Endothelial cell of umbilical vein (primary cell): Measurements from ENCODE around the gene PAX5. TPM values are rescaled to one million over a fixed set of nuclear protein-coding genes. Genes with fewer than 3 reads are reported as not detected.

Experiments used
- BruUV-seq: library from RNA; stranded (reverse); fragments of 400-500 nt; replicated peaks from 2 replicates; lab custom pipeline; 2021; lab: Mats Ljungman, UMichigan
- CTCF ChIA-PET: fragments of 300-600, 350-600 bp; sonication (Branson Sonifier 250); formaldehyde crosslinking; loops from one replicate; lab custom pipeline; 2021; ENCODE audit warnings: antibody characterized with exemption, inconsistent platforms; lab: Charles Lee
- POLR2A ChIA-PET: fragments of 300-600, 350-600 bp; sonication (Branson Sonifier 250); formaldehyde crosslinking; loops from one replicate; lab custom pipeline; 2021; ENCODE audit warnings: antibody characterized with exemption, inconsistent platforms; lab: Charles Lee
- DNase-seq: peaks from one replicate; pipeline ENCODE4 v3.0.0-alpha.2; 2011; ENCODE audit warnings: low read depth, low spot score
- FAIRE-seq: peaks from 2 replicates; lab custom pipeline; 2011; peaks lifted over from hg19 to GRCh38; lab: Jason Lieb, UNC
- H2AFZ ChIP-seq: 2 replicates; pipeline ENCODE4 v1.6.0; 2012; ENCODE audit warnings: low read depth, low read length, control low read depth, inconsistent platforms
- H3K27ac ChIP-seq: 2 replicates; pipeline ENCODE4 v1.5.1; 2011; ENCODE audit warnings: low read depth, mild to moderate bottlenecking, control low read depth, low read length, moderate library complexity; ENCODE audit not compliant: insufficient read depth
- H3K27me3 ChIP-seq, 2 experiments: 2 replicates each; pipeline versions ENCODE4 v1.6.0 to v1.6.1; 2011; ENCODE audit warnings: low read length in 2 of 2, mixed read lengths in 1 of 2; ENCODE audit not compliant: control insufficient read depth in 2 of 2, insufficient read depth in 2 of 2
- H3K36me3 ChIP-seq, 2 experiments: 2 replicates in 1 of 2; 3 replicates in 1 of 2; pipeline ENCODE4 v1.5.1; 2011; ENCODE audit warnings: low read length in 2 of 2, mild to moderate bottlenecking in 1 of 2, moderate library complexity in 1 of 2; ENCODE audit not compliant: control insufficient read depth in 2 of 2, insufficient read depth in 2 of 2; ENCODE audit errors: extremely low read depth in 1 of 2
- H3K4me1 ChIP-seq: 3 replicates; pipeline ENCODE4 v1.5.1; 2011; ENCODE audit warnings: mild to moderate bottlenecking, low read length; ENCODE audit not compliant: control insufficient read depth, insufficient read depth; ENCODE audit errors: extremely low read depth
- H3K4me2 ChIP-seq: 2 replicates; pipeline ENCODE4 v1.6.1; 2011; ENCODE audit warnings: low read length, control low read depth, mixed read lengths; ENCODE audit not compliant: insufficient read depth
- H3K4me3 ChIP-seq, 3 experiments: fragments of 200-600 bp in 1 of 3; sonication (generic), shearing (Covaris generic) in 1 of 3; replicated peaks in 1 of 3; 2 replicates each; pipeline ENCODE4 v1.5.1; 2011 to 2016; ENCODE audit warnings: control low read depth in 3 of 3, low read length in 3 of 3, mild to moderate bottlenecking in 2 of 3, inconsistent platforms in 1 of 3, low read depth in 1 of 3, moderate library complexity in 1 of 3; ENCODE audit not compliant: insufficient read depth in 1 of 3
- H3K79me2 ChIP-seq: 2 replicates; pipeline ENCODE4 v1.6.0; 2012; ENCODE audit warnings: low read length, inconsistent platforms; ENCODE audit not compliant: control insufficient read depth, insufficient read depth
- H3K9ac ChIP-seq: replicated peaks from 2 replicates; pipeline ENCODE3; 2011; ENCODE audit warnings: low read length, control low read depth; ENCODE audit not compliant: insufficient read depth; ENCODE audit errors: extremely low read depth
- H3K9me1 ChIP-seq: replicated peaks from 3 replicates; pipeline ENCODE4 v1.6.0; 2011; ENCODE audit warnings: mild to moderate bottlenecking, low read length; ENCODE audit not compliant: control insufficient read depth, insufficient read depth; ENCODE audit errors: extremely low read depth
- H3K9me3 ChIP-seq: replicated peaks from 2 replicates; pipeline ENCODE4 v1.5.1; 2012; ENCODE audit warnings: low read length, inconsistent platforms; ENCODE audit not compliant: control insufficient read depth, insufficient read depth
- H4K20me1 ChIP-seq: replicated peaks from 2 replicates; pipeline ENCODE3; 2011; ENCODE audit warnings: mild to moderate bottlenecking, low read length; ENCODE audit not compliant: control insufficient read depth, insufficient read depth; ENCODE audit errors: extremely low read depth
- FOS ChIP-seq: IDR thresholded peaks from 2 replicates; pipeline ENCODE4 v1.6.1; 2011; ENCODE audit warnings: mild to moderate bottlenecking, low read length, moderate library complexity, borderline replicate concordance; ENCODE audit not compliant: insufficient read depth
- GATA2 ChIP-seq: IDR thresholded peaks from 2 replicates; pipeline ENCODE4 v1.7.0; 2011; ENCODE audit warnings: low read depth, mild to moderate bottlenecking, moderate library complexity, mixed read lengths, low read length; ENCODE audit not compliant: insufficient read length, insufficient read depth
- MYC ChIP-seq: IDR thresholded peaks from one replicate; pipeline ENCODE4 v1.6.1; 2011; ENCODE audit warnings: mild to moderate bottlenecking, low read depth, low read length
- POLR2AphosphoS5 ChIP-seq: IDR thresholded peaks from 2 replicates; pipeline ENCODE4 v1.6.1; 2012; ENCODE audit warnings: low read depth, mild to moderate bottlenecking, control low read depth, low read length, moderate library complexity; ENCODE audit not compliant: insufficient read depth
- dilution Hi-C: fragments of 300-500 bp; cut with MboI; formaldehyde crosslinking; loops from one replicate; pipeline ENCODE4 v1.15.0; 2019; ENCODE audit warnings: low sequenced_read_pairs; ENCODE audit not compliant: extremely low pct_ligation_motif_present
- intact Hi-C: fragments of 100-400 bp; cut with micrococcal nuclease; formaldehyde crosslinking; loops from one replicate; pipeline ENCODE4 v1.10.0; 2022
- polyA plus RNA-seq, 4 experiments: library from polyadenylated mRNA; depleted of rRNA in 3 of 4; stranded (reverse) in 3 of 4; unstranded in 1 of 4; fragments of >200 nt; gene quantifications; 2 replicates each; pipeline versions ENCODE4 v1.2.1 to v1.2.3, GENCODE V29; 2011 to 2012; ENCODE audit warnings: missing spikeins in 1 of 4
- total RNA-seq: library from RNA; stranded (reverse); gene quantifications from 2 replicates; pipeline ENCODE4 v1.2.3, GENCODE V29; 2021

Gene PAX5
- total and polyA plus RNA-seq, 2 donors (not counting 3 experiments of a cell fraction or from before 2014, with no cell fraction given), result not detected

- no TSS peak for BruUV-seq
- Histone ChIP-seq H3K9ac (no peak overlapping the region), H3K27me3 (peaks cover 2 to 5% of the 10 kb centered on the region in 2 experiments), H3K79me2 (no peaks in the 10 kb centered on the region), H2AFZ (no peak overlapping the region), H3K27ac (no peak overlapping the region), H4K20me1 (no peaks in the 10 kb centered on the region), H3K4me3 (no peak overlapping the region), H3K9me3 (no peaks in the 10 kb centered on the region), H3K4me2 (no peak overlapping the region), H3K4me1 (no peaks in the 10 kb centered on the region), H3K9me1 (no peaks in the 10 kb centered on the region), H3K36me3 (no peaks in the 10 kb centered on the region)
- DNase-seq (no peak), FAIRE-seq (no peak)
- TF ChIP-seq POLR2AphosphoS5 (no peak), MYC (no peak)
- dilution Hi-C loops (no loop called here), intact Hi-C loops (no loop called here)
- ChIA-PET CTCF (no interaction called here), POLR2A (no interaction called here)
Observed at GRCh38 chr9:36834736-36835135, 199.3 kb downstream of the PAX5 start.

- FAIRE-seq, result no peak
Observed at GRCh38 chr9:36833954-36834353, 200.1 kb downstream of the PAX5 start.

More at GRCh38 chr9:36833954-36834353, 200.1 kb downstream of the PAX5 start:
- Histone ChIP-seq H3K79me2 (no peaks in the 10 kb centered on the region), H2AFZ (no peak overlapping the region), H3K9ac (no peak overlapping the region), H3K4me1 (no peaks in the 10 kb centered on the region), H3K4me2 (no peak overlapping the region), H4K20me1 (no peaks in the 10 kb centered on the region), H3K4me3 (no peak overlapping the region), H3K27me3 (peaks cover 2 to 8% of the 10 kb centered on the region in 2 experiments), H3K27ac (no peak overlapping the region), H3K9me1 (no peaks in the 10 kb centered on the region), H3K36me3 (no peaks in the 10 kb centered on the region), H3K9me3 (no peaks in the 10 kb centered on the region)
- CTCF ChIA-PET, result no interaction called here
- no TSS peak for BruUV-seq
- POLR2A ChIA-PET, result no interaction called here
- no peak for TF ChIP-seq MYC
- no peak for TF ChIP-seq GATA2
- TF ChIP-seq FOS, result no peak
- no peak for DNase-seq
- dilution Hi-C loops (no loop called here), intact Hi-C loops (no loop called here)
